PC-3 (cell line): ENCODE measurements around the gene DLGAP1. TPM values are rescaled to one million over a fixed set of nuclear protein-coding genes. Genes with fewer than 3 reads are reported as not detected.

Experiments used
- ATAC-seq: fragments of 200-7000 bp; cut with Tn5 transposase; 2 replicates; pipeline ENCODE4 v1.9.1; 2020; ENCODE audit warnings: mild to moderate bottlenecking, moderate library complexity
- BruUV-seq: library from RNA; stranded (reverse); fragments of 400-500 nt; replicated peaks from 2 replicates; lab custom pipeline; 2021; lab: Mats Ljungman, UMichigan
- CTCF ChIA-PET: fragments of 300-600 bp; sonication (Branson Sonifier 250); formaldehyde crosslinking; loops from one replicate; lab custom pipeline; 2022; ENCODE audit warnings: antibody characterized with exemption; lab: Charles Lee
- POLR2A ChIA-PET: fragments of 300-600 bp; sonication (Branson Sonifier 250); formaldehyde crosslinking; loops from one replicate; lab custom pipeline; 2022; ENCODE audit warnings: antibody characterized with exemption; ENCODE audit not compliant: unreplicated experiment; lab: Charles Lee
- DNase-seq: peaks from one replicate; pipeline ENCODE4 v3.0.0-alpha.2; 2015
- H2AFZ ChIP-seq: fragments of 300-600 bp; sonication (generic); 2 replicates; pipeline ENCODE4 v1.6.0; 2016; ENCODE audit warnings: antibody characterized with exemption, low read length
- H3F3A ChIP-seq: fragments of 300-600 bp; sonication (generic); one replicate; pipeline ENCODE4 v1.6.0; 2017; ENCODE audit warnings: antibody characterized with exemption, low read length, control low read depth, mild to moderate bottlenecking; ENCODE audit not compliant: unreplicated experiment
- H3K27ac ChIP-seq: fragments of 300-600 bp; sonication (generic); 2 replicates; pipeline ENCODE4 v1.5.1; 2016; ENCODE audit warnings: mild to moderate bottlenecking, low read length
- H3K27me3 ChIP-seq: fragments of 300-600 bp; sonication (generic); 2 replicates; pipeline ENCODE4 v1.6.1; 2016; ENCODE audit warnings: low read length, mixed read lengths
- H3K36me3 ChIP-seq: fragments of 300-600 bp; sonication (generic); 2 replicates; pipeline ENCODE4 v1.6.1; 2016; ENCODE audit warnings: low read depth, mixed run types, low read length, mixed read lengths
- H3K4me1 ChIP-seq: fragments of 300-600 bp; sonication (generic); 2 replicates; pipeline ENCODE4 v1.5.1; 2016; ENCODE audit warnings: low read length; ENCODE audit not compliant: insufficient read depth
- H3K4me2 ChIP-seq: fragments of 300-600 bp; sonication (generic); 2 replicates; pipeline ENCODE4 v1.6.0; 2016; ENCODE audit warnings: low read length
- H3K4me3 ChIP-seq: fragments of 300-600 bp; sonication (generic); 2 replicates; pipeline ENCODE4 v1.5.1; 2016; ENCODE audit warnings: mild to moderate bottlenecking, low read length, mixed read lengths
- H3K79me2 ChIP-seq: fragments of 300-600 bp; sonication (generic); 2 replicates; pipeline ENCODE4 v1.6.1; 2017; ENCODE audit warnings: low read length, mixed read lengths
- H3K9ac ChIP-seq: fragments of 300-600 bp; sonication (generic); 2 replicates; pipeline ENCODE4 v1.6.0; 2016; ENCODE audit warnings: mild to moderate bottlenecking, low read length
- H3K9me2 ChIP-seq: fragments of 300-600 bp; sonication (generic); replicated peaks from 2 replicates; pipeline ENCODE4 v1.6.1; 2016; ENCODE audit warnings: mixed run types, low read length, mixed read lengths
- H3K9me3 ChIP-seq: fragments of 300-600 bp; sonication (generic); 2 replicates; pipeline ENCODE4 v1.6.1; 2016; ENCODE audit warnings: low read length, mixed read lengths
- H4K20me1 ChIP-seq: fragments of 300-600 bp; sonication (generic); 2 replicates; pipeline ENCODE4 v1.6.1; 2016; ENCODE audit warnings: low read length, mixed read lengths
- CTCF ChIP-seq: fragments of 300-600 bp; sonication (generic); conservative IDR thresholded peaks from 2 replicates; pipeline ENCODE4 v1.5.1; 2017; ENCODE audit warnings: antibody characterized with exemption, low read depth, mild to moderate bottlenecking, low read length
- EZH2 ChIP-seq: fragments of 300-600 bp; sonication (generic); IDR thresholded peaks from one replicate; pipeline ENCODE4 v1.6.1; 2017; ENCODE audit warnings: antibody characterized with exemption, mild to moderate bottlenecking, low read length; ENCODE audit not compliant: unreplicated experiment
- EZH2phosphoT487 ChIP-seq: fragments of 300-600 bp; sonication (generic); IDR thresholded peaks from 2 replicates; pipeline ENCODE4 v1.6.1; 2018; ENCODE audit warnings: mild to moderate bottlenecking, antibody characterized with exemption, low read length, borderline replicate concordance
- intact Hi-C: fragments of 100-400 bp; cut with micrococcal nuclease; formaldehyde crosslinking; loops from 2 replicates; pipeline ENCODE4 v1.9.0; 2023
- total RNA-seq: library from RNA; depleted of rRNA; stranded (reverse); fragments of >200 nt; gene quantifications from 2 replicates; pipeline ENCODE4 v1.2.3, GENCODE V29; 2014

The DLGAP1 gene
- total RNA-seq, 1 experiment from 2014 or later = not detected

GRCh38 chr18:3721771-3722648 lies 733.1 kb downstream of the DLGAP1 start:
- no peak overlapping the region for H3K4me3 ChIP-seq
- no peaks in the 10 kb centered on the region for H3K36me3 ChIP-seq
- intact Hi-C loops = no loop called here
- DNase-seq (no peak), ATAC-seq (no peak)
- no peaks in the 10 kb centered on the region for H3F3A ChIP-seq
- POLR2A ChIA-PET = no interaction called here
- no peak overlapping the region for H2AFZ ChIP-seq
- no peak overlapping the region for H3K4me2 ChIP-seq
- no peaks in the 10 kb centered on the region for H3K79me2 ChIP-seq
- H3K27ac ChIP-seq = no peak overlapping the region
- H3K9me3 ChIP-seq = no peaks in the 10 kb centered on the region
- no TSS peak for BruUV-seq
- peaks cover 62% of the 10 kb centered on the region for H3K27me3 ChIP-seq
- no peaks in the 10 kb centered on the region for H3K4me1 ChIP-seq
- no peaks in the 10 kb centered on the region for H4K20me1 ChIP-seq
- H3K9ac ChIP-seq = no peak overlapping the region
- TF ChIP-seq EZH2phosphoT487 (no peak), CTCF (no peak), EZH2 (no peak)
- CTCF ChIA-PET = no interaction called here
- no peaks in the 10 kb centered on the region for H3K9me2 ChIP-seq

GRCh38 chr18:3720818-3721545 lies 734.1 kb downstream of the DLGAP1 start:
- Histone ChIP-seq H3K9me2 (no peaks in the 10 kb centered on the region), H3K4me3 (no peak overlapping the region), H3F3A (no peaks in the 10 kb centered on the region), H3K27me3 (peaks cover 61% of the 10 kb centered on the region), H3K4me2 (no peak overlapping the region), H3K79me2 (no peaks in the 10 kb centered on the region), H3K9me3 (no peaks in the 10 kb centered on the region), H3K27ac (no peak overlapping the region), H3K36me3 (no peaks in the 10 kb centered on the region), H2AFZ (no peak overlapping the region), H3K9ac (no peak overlapping the region), H3K4me1 (no peaks in the 10 kb centered on the region), H4K20me1 (no peaks in the 10 kb centered on the region)
- ChIA-PET CTCF (no interaction called here), POLR2A (no interaction called here)
- DNase-seq (no peak), ATAC-seq (no peak)
- intact Hi-C loops = no loop called here
- TF ChIP-seq CTCF (no peak), EZH2 (no peak), EZH2phosphoT487 (no peak)
- no TSS peak for BruUV-seq

- Histone ChIP-seq H2AFZ (no peak overlapping the region), H3K9me2 (no peaks in the 10 kb centered on the region), H3K9ac (no peak overlapping the region), H3K4me3 (no peak overlapping the region), H3K79me2 (no peaks in the 10 kb centered on the region), H3K27me3 (peaks cover 59% of the 10 kb centered on the region), H3K4me2 (no peak overlapping the region), H4K20me1 (no peaks in the 10 kb centered on the region), H3K9me3 (no peaks in the 10 kb centered on the region), H3K4me1 (no peaks in the 10 kb centered on the region), H3F3A (no peaks in the 10 kb centered on the region), H3K27ac (no peak overlapping the region), H3K36me3 (no peaks in the 10 kb centered on the region)
- ChIA-PET CTCF (no interaction called here), POLR2A (no interaction called here)
- TF ChIP-seq CTCF = no peak
- no peak for TF ChIP-seq EZH2
- no peak for TF ChIP-seq EZH2phosphoT487
- no peak for ATAC-seq
- intact Hi-C loops = no loop called here
- no TSS peak for BruUV-seq
- DNase-seq = no peak
Measured at GRCh38 chr18:3720159-3720558, 734.9 kb downstream of the DLGAP1 start.
